HG03342 (cell line): Measurements from ENCODE around the gene RABAC1.

Experiments used
- ATAC-seq: cut with Tn5 transposase; IDR thresholded peaks from one replicate; pipeline ENCODE4 v1.9.1; 2021; ENCODE audit warnings: mild to moderate bottlenecking, moderate library complexity; ENCODE audit not compliant: unreplicated experiment

Gene RABAC1

DNA sequence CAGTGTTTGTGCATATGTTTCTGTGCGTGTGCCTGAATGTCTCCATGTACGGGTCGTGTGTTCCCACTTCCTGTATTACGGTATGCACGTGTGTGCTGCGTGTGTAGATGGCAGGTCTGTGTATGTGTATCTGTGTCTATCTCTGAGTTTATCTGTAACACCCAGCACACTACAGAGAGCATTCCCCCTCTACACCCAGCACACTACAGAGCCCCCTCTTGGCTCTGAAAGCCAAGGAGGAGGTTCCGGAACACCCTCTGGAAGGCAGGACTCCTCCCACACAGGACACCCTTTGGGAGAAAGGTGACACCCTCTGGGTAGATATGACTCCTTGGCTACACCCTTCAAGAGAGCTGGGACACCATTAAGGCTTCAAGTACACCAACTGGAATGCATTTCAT is 28.8 kb downstream of the RABAC1 start:
- no peak for ATAC-seq

DNA sequence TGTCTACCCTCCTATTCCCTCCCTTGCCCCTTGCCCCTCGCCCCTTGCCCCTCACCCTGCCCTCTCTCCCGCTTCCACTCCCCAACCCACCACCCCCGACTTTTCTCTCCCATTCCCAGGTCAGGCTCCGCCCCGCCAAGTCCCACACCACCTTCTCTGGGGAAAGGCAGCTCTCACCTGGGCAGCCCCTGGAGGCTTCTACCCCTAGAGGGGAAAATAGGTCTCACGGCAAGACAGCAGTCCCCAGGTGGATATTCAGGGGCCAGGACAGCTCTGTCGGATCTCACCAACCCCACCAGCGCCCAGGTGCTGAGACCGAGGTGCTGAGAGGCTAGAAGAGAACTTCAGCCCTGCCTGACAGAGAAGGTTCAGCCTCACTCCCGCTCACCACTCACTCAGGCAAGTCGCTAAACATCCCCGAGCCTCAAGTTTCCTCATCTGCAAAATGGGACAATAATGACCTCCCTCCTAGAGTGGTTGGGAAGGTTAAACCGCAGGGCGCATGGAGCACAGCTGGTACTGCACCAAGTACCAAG is 29.5 kb downstream of the RABAC1 start:
- ATAC-seq, result no peak

DNA sequence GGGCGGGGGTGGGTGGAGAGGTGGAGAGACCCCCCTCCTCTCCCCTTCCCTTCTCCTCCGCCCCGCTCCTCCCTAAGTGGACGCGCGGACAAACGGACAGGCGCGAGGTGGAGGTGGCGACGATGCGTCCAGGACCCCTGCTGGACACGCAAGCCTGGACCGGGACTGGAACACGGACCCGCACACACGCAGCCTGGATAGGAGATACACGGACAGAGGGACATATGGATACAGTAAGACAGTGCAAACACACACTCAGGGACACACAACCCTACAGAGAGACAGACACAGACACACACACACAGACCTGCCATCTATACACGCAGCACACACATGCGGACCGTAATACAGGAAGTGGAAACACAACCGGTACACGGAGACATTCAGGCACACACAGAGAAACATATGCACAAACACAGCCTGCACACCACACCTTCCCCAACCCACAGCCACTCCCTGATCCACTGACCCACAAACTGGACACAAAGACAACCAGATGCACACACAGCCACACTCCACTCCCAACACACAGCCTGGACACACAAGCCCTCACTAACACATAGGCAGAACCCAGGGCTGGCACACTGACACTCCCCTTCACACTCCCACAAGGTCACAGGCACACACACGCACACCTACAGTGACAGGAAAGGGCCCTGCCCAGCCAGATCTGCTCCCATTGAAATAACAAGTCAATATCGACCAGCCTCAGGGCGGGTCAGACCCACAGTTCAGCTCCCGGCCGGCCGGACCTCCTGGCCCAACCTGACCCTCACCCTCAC is 30.2 kb downstream of the RABAC1 start:
- no peak for ATAC-seq

DNA sequence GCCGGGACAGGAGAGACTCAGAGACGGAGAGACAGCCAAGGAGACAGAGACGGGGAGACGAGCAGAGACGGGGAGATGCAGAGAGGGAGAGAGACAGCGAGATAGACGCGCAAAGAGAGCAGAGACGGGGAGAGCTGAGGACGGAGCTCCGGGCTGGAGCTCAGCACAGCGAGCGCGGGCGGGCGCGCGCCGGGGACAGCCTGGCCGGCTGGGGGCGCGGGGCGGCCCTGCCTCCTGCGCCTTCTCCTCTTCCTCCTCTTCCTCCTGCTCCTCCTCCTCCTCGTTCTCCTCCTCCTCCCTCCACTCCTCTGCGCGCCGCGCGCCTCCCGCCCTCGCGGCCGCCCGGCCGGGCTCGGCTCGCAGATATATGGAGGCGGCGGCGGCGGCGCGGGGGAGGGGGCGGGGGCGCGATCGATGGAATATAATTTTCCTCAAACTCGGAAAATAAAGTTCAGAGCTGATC is 30.9 kb downstream of the RABAC1 start, which contains the start of gene ERFL:
ERFL (minus strand) TSS at position 229 of the 463 bp plus-strand sequence. CDS start 15,530 bp downstream, outside the sequence.
- ATAC-seq, result no peak

DNA sequence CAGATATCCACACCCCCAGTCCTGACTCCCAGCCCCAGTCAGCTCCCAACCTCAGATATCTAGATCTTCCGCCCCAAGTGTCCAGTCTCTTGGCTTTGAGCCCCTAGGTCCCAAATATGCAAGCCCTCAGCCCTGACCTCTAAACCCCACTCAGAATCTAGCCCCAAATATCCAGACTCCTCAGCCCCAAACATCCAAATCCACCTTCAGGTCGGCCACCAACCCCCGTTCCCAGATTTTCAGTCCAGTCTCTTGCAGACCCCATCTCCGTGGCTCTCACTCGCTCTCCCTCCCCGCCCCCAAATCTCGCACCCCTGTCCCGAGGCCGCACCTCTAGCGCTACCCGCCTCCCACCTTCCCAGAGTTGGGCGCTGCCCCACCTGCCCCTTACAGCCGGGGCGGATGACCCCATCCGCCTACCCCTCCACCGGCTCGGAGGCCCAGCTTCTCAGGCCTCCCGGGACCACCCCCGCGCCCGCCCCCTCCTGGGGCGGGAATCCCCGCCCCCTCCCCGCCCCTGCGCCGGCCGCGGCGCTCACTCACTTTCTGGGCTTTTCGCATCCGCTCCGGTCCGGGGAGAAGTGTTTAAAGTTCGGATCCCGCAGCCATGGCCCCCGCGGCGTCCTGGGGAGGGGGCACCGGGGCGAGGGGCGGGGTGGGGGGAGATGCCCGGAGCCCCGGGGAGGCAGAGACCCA is 31.5 kb downstream of the RABAC1 start:
- ATAC-seq, result no peak

DNA sequence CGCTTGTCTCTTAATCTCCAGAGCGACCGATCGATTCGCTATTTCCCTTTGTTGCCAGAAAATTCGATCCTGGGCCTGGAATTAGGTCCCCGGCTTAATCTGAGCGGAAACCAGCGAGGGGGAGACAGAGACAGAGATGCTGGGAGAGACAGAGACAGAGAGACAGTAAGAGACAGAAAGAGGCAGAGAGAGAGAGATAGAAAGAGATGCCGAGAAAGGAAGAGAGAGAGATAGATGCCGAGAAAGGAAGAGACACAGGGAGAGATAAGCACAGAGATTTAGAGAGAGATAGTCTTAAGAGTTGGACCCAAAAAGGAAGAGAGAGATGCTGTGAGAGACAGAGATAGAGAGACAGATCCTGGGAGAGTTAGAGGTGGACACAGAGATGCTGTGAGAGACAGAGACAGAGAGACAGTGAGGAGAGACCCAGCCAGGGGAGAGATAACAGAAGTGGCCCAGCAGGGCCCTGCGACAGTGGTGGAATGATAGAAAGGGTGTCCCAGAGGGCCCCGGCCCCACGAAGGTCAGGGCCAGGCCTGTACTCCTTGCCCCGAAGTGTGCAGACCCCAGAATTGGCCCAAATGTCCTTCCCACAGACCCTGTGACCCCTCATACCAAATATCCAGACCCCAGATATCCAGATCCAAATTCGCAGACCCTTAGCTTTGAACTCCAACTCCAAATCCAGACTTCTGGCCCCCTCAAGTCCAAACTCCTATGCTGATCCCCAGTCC is 32.2 kb downstream of the RABAC1 start:
- ATAC-seq, result no peak

DNA sequence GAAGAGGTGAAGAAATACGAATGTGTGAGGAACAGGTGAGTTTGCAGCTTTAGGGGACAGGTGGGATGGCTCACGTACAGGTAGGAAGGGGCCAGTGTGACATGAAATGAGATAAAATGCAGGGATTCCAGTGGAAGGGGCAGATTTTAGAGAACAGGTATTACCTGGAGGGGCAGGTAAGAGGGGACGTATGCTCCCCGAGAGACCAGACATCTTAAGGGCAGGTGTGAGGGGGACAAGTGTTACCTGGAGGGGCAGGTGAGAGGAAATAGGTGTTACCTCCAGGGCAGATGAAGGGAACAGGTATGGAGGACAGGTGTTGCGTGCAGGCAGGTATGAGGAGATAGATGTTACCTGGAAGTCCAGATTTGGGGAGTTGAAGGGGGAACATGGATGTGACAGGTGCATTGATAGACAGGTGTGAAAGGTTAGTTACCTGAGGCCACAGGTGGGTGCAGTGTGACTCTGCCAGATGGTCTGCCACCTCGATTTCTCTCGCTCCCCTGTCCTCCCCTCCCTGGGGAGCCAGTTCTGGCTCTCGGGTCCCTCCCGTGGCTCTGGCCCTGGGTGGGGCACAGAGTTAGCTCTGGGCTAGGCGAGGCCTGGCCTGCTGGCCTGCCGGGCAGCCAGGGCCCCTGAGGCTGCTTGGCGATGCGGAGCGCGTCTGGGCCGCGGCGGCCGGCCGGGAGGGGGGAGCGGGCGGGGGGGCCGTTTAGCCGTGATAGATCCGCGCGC is 32.9 kb downstream of the RABAC1 start:
- ATAC-seq, result no peak

DNA sequence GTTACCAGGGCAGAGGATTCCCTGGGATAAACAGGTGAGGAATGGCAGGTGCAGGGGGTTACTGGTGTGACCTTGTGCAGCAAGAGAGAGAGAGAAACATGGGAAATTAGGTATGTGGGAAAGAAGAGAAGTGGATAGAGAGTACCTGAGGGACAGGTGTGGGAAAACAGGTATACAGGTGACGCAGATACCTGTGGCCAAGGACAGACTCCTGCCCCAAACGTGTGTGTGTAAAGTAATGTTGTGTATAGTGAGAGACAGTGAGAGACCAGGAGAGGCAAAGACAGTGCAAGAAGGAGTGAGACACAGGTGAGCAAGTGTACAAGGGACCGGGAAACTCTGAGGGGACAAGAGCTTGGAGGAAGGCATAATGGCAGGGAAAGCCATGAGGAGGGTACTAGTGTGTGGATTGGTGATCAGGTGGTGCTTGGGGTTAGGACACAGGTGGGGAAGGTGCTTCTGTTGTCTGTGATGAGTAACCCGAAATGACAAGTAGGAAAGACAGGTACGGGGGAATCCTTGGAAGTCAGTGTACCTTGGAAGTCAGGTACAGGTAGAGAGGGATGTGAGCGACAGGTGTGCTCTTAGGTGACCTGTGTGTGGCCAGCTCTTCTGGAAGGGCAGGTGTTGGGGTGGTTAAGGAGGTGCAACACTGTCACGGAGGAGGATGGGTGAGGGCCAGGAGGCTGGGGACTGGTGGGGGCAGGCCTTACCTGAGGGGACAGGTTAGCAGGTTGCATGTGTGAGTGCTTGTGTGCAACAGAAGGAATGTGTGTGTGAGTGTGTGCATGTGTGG is 33.7 kb downstream of the RABAC1 start:
- no peak for ATAC-seq

DNA sequence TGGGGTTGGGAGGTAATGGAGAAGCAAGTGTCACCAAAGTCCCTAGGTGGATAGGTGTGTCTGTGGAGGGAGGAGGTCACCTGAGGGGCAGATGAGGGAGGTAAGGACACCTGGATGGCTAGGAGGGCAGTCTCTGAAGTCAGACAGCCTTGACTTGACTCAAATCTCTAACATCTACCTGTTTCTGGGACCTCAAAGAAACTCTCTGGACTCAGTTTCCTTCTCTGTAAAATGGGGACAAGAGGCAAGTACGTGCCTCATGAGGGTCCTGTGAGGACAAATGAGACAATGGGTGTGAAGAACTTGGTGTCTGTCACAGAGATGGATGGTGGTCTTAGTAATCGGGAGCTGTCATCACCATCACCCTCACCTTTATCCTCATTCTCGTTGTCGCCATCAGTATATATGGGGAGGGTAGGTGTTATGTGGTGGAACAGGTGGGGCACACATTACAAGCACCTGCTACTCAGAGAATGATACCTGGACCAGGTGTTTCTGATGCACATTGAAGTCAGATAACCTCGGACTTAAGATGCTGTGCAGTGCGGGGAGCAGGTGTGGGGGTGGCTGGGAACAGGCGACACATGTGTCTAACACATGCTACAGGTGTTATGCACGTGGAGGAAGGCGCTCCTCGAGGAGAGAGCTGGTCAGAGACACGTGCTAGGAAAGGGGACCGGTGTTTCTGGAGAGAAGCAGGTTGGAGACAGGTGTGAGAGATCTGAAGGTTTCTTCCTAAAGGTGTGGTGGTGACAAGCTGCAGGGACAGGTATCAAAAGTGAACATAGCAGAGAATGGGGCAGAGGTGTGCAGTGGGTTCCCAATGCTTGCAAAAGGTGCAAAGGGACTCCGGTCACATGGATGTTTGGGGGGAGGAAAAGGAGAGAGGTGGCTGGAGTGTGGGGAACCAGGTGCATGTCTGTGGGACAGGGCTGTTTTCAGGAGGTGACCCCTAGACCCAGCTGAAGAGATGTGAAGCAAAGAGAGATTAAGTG is 34.7 kb downstream of the RABAC1 start:
- no peak for ATAC-seq

DNA sequence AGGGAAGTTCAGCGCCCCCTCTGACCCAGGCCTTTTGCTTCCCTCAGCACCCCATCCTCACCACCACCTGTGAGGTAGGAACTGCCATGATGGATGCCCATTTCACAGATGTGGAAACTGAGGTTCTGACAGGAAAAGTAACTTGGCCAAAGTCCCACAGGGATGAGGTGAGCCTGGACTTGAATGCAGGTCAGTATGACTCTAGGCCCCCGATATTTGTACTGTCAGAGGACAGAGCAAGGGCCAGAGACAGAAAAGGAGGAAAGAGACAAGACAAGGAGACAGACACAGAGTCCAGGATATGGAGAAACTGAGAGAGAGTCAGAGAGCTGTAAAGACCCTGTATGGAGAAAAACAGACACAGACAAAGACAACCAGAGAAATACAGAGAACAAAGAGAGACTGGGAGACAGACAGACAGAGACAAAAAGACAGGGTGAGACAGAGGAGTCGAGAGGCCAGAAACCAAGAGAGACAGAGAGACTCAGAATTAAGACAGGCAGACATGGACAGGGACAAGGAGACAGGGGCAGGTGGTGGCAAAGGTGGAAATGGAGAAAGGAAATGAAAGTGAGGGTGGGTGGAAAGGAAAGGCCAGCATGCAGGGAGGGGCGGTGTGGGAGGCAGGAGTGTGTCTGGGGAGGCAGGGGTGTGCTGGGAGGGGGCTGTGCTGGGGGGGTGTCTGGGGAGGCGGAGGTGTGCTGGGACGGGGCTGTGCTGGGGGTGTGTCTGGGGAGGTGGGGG is 35.9 kb downstream of the RABAC1 start:
- ATAC-seq, result no peak

DNA sequence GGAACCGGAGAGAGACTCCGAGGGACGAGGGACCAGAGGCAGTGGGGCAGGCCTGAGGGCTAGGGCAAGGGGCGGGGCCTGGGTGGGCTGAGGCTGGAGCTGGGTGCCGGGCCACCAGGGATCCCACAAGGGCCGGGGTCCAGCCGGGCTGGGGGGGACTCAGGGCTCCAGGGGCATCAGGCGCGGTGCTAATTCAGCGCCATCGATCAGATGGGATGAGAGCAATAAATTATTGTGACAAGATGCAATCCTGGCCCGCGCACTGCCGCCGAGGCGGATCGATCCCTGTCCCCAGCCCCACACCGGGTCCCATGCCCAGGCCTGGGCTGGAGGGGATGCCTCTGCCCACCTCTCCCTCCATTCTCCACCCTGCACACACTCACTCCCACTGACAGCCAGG is 36.5 kb downstream of the RABAC1 start:
- no peak for ATAC-seq

DNA sequence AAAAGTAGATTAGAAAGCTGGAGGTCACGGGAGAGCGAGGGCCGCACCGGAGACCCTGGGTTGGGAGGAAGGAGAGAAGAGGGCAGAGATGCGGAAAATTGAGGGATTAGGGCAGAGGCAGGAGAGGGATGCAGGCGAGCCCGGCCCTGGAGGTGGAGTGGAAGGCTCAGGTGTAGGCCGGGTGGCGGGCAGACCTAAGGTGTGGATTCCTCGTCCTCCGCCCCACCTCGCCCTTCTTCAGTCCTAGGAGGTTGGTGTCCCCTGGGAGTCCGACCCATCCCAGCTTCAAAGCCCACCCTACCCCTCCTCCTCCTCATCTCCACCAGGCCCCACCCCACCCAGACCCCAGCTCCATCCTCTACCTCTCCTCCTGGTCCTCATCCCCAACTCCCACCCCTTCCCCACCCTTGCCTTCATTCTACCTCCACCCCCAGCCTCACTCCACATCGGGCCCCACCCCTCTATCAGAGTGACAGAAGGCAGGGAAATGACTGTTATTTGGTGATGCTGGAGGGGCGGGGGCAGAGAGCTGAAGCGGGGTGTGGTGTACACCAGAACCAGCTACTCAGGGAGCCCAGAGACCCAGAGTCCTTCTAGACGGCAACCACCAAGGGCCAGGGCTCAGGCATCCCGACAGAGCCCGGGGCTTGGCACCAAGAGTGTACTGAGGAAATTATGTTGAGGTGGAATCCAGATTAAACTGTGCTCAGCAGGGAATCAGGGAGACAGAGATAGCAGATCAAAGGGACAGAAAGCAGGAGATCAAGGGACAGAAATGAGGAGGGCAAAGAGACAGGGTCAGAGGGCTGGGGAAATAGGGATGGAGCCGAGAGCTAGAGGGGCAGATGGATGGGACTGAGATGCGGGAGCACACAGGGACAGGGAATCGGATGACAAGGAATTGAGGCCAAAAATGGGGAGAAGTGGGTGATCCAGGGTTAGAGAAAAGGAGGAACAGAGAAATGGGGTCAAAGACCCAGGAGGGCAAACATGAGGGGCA is 37.2 kb downstream of the RABAC1 start:
- no peak for ATAC-seq

DNA sequence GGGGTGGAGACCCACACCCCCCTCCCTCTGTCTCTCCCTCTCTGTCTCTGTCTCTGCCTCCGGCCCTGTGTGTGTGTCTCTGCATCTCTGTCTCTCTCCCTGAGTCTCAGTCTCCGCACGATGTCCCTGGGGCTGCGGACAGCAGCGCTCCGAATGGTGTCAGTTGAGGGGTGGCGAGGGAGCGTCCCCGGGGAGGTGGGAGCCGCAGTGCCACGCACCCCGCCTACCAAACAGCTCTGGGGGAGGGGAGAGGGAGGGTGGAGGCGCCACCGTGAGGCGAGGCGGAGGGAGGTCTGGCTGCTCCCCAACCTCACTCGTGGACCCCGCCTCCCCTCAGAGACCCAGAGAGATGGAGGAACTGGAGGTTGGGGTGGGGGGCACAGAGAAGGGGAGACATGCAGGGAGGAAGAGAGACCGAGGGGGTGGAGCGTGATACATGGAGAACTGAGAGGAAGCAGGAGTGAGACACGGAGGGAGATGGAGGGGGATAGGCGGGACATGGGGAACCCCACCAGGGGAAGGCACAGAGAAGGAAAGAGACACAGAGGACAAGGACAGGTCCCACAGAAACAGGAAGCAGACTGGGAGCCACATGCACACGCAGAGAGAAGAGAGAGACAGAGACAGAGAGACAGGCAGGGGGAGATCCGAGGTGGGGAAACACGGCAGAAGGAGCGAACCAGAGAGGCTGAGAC is 38.1 kb downstream of the RABAC1 start:
- no peak for ATAC-seq

DNA sequence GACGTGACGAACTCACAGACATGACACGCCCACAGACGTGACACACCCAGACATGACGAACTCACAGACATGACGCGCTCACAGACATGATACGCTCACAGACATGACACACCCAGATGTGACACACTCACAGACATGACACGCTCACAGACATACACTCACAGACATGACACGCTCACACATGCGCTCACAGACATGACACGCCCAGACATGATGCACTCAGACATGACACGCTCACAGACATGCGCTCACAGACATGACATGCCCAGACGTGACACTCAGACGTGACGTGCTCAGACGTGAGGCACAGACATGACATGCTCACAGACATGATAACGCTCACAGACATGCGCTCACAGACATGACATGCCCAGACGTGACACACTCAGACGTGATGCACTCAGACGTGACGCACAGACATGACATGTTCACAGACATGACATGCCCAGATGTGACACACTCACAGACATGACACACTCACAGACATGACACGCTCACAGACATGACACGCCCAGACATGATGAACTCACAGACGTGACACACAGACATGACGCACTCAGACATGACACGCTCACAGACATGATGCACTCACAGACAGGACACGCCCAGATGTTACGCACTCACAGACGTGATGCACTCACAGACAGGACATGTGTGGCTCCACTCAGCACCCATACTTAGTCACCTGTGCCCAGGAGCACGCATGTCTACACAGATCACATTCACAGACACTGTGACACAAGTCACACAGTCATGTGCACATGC is 39.0 kb downstream of the RABAC1 start:
- ATAC-seq, result no peak

DNA sequence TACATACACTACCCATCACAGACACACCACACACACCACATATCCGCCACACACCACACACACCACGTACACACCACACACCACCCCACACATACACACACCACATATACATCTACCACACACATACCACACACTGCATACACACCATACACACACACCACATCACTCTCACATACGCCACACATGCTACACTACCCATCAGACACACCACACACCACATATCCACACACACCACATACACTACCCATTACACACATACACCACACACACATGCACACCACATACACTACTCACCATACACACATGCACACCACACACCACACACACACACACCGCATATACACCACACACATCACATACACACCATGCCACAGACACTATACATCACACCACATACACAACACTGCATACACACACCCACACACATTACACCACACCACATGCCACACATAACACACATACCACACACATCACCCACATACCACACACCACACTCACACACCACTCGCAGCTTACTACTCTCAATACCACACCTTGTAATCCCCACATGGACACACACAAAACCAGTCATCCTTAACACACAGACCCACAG is 40.4 kb downstream of the RABAC1 start:
- no peak for ATAC-seq
